Measurements from ENCODE around the gene VPS54.

Gene VPS54

GRCh38 chr2:63870679-63871078 lies 148.5 kb downstream of the VPS54 start:
- no peak for DNase-seq (ENCODE audit: low read depth in 1 of 2, low spot score in 1 of 2)
- no peaks in the 10 kb centered on the region for H3K27me3 ChIP-seq (ENCODE audit: insufficient read depth, poor library complexity, severe bottlenecking)
- H3K4me3 ChIP-seq (replicated peaks; ENCODE audit: insufficient read depth, low read length) = no peak overlapping the region
- TF ChIP-seq REST (IDR thresholded peaks at IDR 0.05; ENCODE audit: insufficient replicate concordance, low read depth) (no peak), POLR2AphosphoS5 (IDR thresholded peaks at IDR 0.05; ENCODE audit: low read depth) (no peak), SPI1 (IDR thresholded peaks at IDR 0.05; ENCODE audit: borderline replicate concordance, low read depth) (no peak), CTCF (IDR thresholded peaks at IDR 0.05; ENCODE audit: insufficient read depth, low read length) (no peak)
- no peak overlapping the region for H3K27ac ChIP-seq (replicated peaks)

GRCh38 chr2:63866009-63866709 lies 153.1 kb downstream of the VPS54 start:
- TF ChIP-seq CTCF (IDR thresholded peaks at IDR 0.05; ENCODE audit: insufficient read depth, low read length) = no peak
- TF ChIP-seq REST (IDR thresholded peaks at IDR 0.05; ENCODE audit: insufficient replicate concordance, low read depth) = no peak
- no peak for TF ChIP-seq POLR2AphosphoS5 (IDR thresholded peaks at IDR 0.05; ENCODE audit: low read depth)
- no peak for TF ChIP-seq SPI1 (IDR thresholded peaks at IDR 0.05; ENCODE audit: borderline replicate concordance, low read depth)
- TF ChIP-seq GABPA (IDR thresholded peaks at IDR 0.05; ENCODE audit: low read depth) = no peak
- Histone ChIP-seq H3K27ac (replicated peaks) (no peak overlapping the region), H3K4me3 (replicated peaks; ENCODE audit: insufficient read depth, low read length) (no peak overlapping the region), H3K27me3 (ENCODE audit: insufficient read depth, poor library complexity, severe bottlenecking) (no peaks in the 10 kb centered on the region)
- DNase-seq (ENCODE audit: low read depth in 1 of 2, low spot score in 1 of 2) = no peak

- TF ChIP-seq CTCF (IDR thresholded peaks at IDR 0.05; ENCODE audit: insufficient read depth, low read length) (no peak), REST (IDR thresholded peaks at IDR 0.05; ENCODE audit: insufficient replicate concordance, low read depth) (no peak)
- H3K27ac ChIP-seq (replicated peaks) = no peak overlapping the region
- DNase-seq (ENCODE audit: low read depth in 1 of 2, low spot score in 1 of 2) = no peak
- H3K4me3 ChIP-seq (replicated peaks; ENCODE audit: insufficient read depth, low read length) = no peak overlapping the region
- no peaks in the 10 kb centered on the region for H3K27me3 ChIP-seq (ENCODE audit: insufficient read depth, poor library complexity, severe bottlenecking)
These were observed 153.9 kb downstream of the VPS54 start for GRCh38 chr2:63865159-63865799.

Measured in HL-60 (cell line).